K562 (cell line): ENCODE data around the gene CCDC9B. TPM values are rescaled to one million over a fixed set of nuclear protein-coding genes. Genes with fewer than 3 reads are reported as not detected.

Experiments used
- AFF1 ChIP-seq, 2 experiments: fragments of 450-650 bp; IDR thresholded peaks; 2 replicates each; pipeline ENCODE4 v1.6.1; 2018; ENCODE audit warnings: mild to moderate bottlenecking in 2 of 2, low read depth in 1 of 2; ENCODE audit not compliant: partially characterized antibody in 2 of 2
- CUX1 ChIP-seq: fragments of 200-800 bp; sonication (Bioruptor generic); IDR thresholded peaks from 2 replicates; pipeline ENCODE4 v1.6.1; 2016; ENCODE audit warnings: missing genetic modification characterization, missing compliant biosample characterization
- FOXJ3 ChIP-seq: sonication (generic); formaldehyde crosslinking; IDR thresholded peaks from 2 replicates; pipeline ENCODE4 v1.4.0; 2020; ENCODE audit warnings: mild to moderate bottlenecking, missing genetic modification reagents
- HINFP ChIP-seq: fragments of 450-650 bp; conservative IDR thresholded peaks from 2 replicates; pipeline ENCODE4 v1.6.1; 2016; ENCODE audit warnings: missing genetic modification characterization, low read depth, mild to moderate bottlenecking, control low read depth, missing compliant biosample characterization
- HOMEZ ChIP-seq: fragments of 250-450 bp; sonication (Bioruptor Pico); IDR thresholded peaks from 2 replicates; pipeline ENCODE4 v1.4.0; 2020; ENCODE audit warnings: mild to moderate bottlenecking, moderate library complexity
- MITF ChIP-seq: IDR thresholded peaks from 2 replicates; pipeline ENCODE4 v1.6.1; 2014; ENCODE audit warnings: antibody characterized with exemption
- RFX1 ChIP-seq: fragments of 450-650 bp; IDR thresholded peaks from 2 replicates; pipeline ENCODE4 v1.6.1; 2016; ENCODE audit warnings: mild to moderate bottlenecking, moderate library complexity
- ZNF175 ChIP-seq: fragments of 200-800 bp; sonication (Bioruptor generic); IDR thresholded peaks from 2 replicates; pipeline ENCODE4 v1.6.1; 2016; ENCODE audit warnings: low read depth, mild to moderate bottlenecking, missing genetic modification characterization, missing compliant biosample characterization
- ZNF274 ChIP-seq: IDR thresholded peaks from 2 replicates; pipeline ENCODE4 v1.6.1; 2011; ENCODE audit warnings: low read depth, mild to moderate bottlenecking, low read length, moderate library complexity, borderline replicate concordance
- ZNF395 ChIP-seq: fragments of 200-800 bp; sonication (Bioruptor generic); IDR thresholded peaks from 2 replicates; pipeline ENCODE4 v1.6.1; 2017; ENCODE audit warnings: missing genetic modification characterization, missing compliant biosample characterization
- polyA plus RNA-seq, 8 experiments: library from polyadenylated mRNA; depleted of rRNA in 4 of 8; stranded (reverse) in 5 of 8; unstranded in 3 of 8; fragments of >200 nt; fragmentation: Nextera tagmentation in 2 of 8; fragmentation: Illumina TruSeq in 1 of 8; extraction: Ambion mirVana in 2 of 8; extraction: Trizol in 1 of 8; gene quantifications; 2 replicates each; pipeline versions ENCODE4 v1.2.1 to v1.2.3, GENCODE V29; 2011 to 2014; ENCODE audit warnings: inconsistent platforms in 1 of 8, missing spikeins in 1 of 8
- total RNA-seq, 7 experiments: library from RNA; depleted of rRNA in 6 of 7; stranded (reverse); fragments of >200 nt in 6 of 7; fragmentation: Illumina TruSeq in 2 of 7; extraction: Trizol in 2 of 7; gene quantifications; 2 replicates each; pipeline versions ENCODE4 v1.2.1 to v1.2.3, GENCODE V29; 2011 to 2021; ENCODE audit warnings: low replicate concordance in 1 of 7

CCDC9B gene
- total and polyA plus RNA-seq, 9 of the 15 experiments (the other 6 are each of a cell fraction or from before 2014, with no cell fraction given) = 0.01 to 0.47 (median 0.15) TPM; not detected in 1

- TF ChIP-seq MITF = peak; percentile 50; the same call in 1 of the 2 replicates
- no peak for TF ChIP-seq CUX1 (CRISPR knock-in tag)
- TF ChIP-seq AFF1 (IDR thresholded peaks at IDR 0.05; ENCODE audit: low read depth in 1 of 2, partially characterized antibody in 2 of 2) = no peak
- TF ChIP-seq ZNF175 (CRISPR knock-in tag) = no peak
- TF ChIP-seq ZNF274 = no peak
- no peak for TF ChIP-seq RFX1
- no peak for TF ChIP-seq FOXJ3 (CRISPR knock-in tag)
- TF ChIP-seq ZNF395 (CRISPR knock-in tag) = peak; percentile 72; the same call in 1 of the 2 replicates
- no peak for TF ChIP-seq HINFP (tag)
- TF ChIP-seq HOMEZ = no peak
These were observed 6.7 kb downstream of the CCDC9B start (continued) for GRCh38 chr15:40333922-40334492.
